Liver (tissue), 9 donors: ENCODE measurements around the gene DRG2. TPM values are rescaled to one million over a fixed set of nuclear protein-coding genes. Genes with fewer than 3 reads are reported as not detected.

Experiments
- DNase-seq: peaks from one replicate; pipeline ENCODE4 v3.0.0-alpha.2; 2017; ENCODE audit warnings: low spot score
- H3K27ac ChIP-seq, 2 donors: one replicate each; pipeline ENCODE4 v1.7.0; 2013; ENCODE audit warnings: inconsistent platforms in 2 of 2, low read length in 2 of 2, control low read depth in 1 of 2, low read depth in 1 of 2, mild to moderate bottlenecking in 1 of 2
- H3K27me3 ChIP-seq, 4 donors: one replicate each; pipeline versions ENCODE4 v1.6.1 to v1.7.0; 2013; ENCODE audit warnings: low read length in 3 of 4, inconsistent platforms in 1 of 4, mild to moderate bottlenecking in 1 of 4, moderate library complexity in 1 of 4; ENCODE audit not compliant: control insufficient read depth in 4 of 4, insufficient read depth in 4 of 4
- H3K36me3 ChIP-seq, 4 donors: one replicate each; pipeline versions ENCODE4 v1.6.1 to v1.7.0; 2013; ENCODE audit warnings: low read length in 3 of 4, mild to moderate bottlenecking in 3 of 4, low read depth in 1 of 4, moderate library complexity in 1 of 4; ENCODE audit not compliant: control insufficient read depth in 4 of 4, insufficient read depth in 3 of 4
- H3K4me1 ChIP-seq, 4 donors: one replicate each; pipeline versions ENCODE4 v1.6.1 to v1.7.0; 2013; ENCODE audit warnings: low read length in 3 of 4, mild to moderate bottlenecking in 3 of 4, moderate library complexity in 1 of 4; ENCODE audit not compliant: control insufficient read depth in 4 of 4, insufficient read depth in 4 of 4
- H3K4me3 ChIP-seq, 3 donors: one replicate each; pipeline versions ENCODE4 v1.6.1 to v1.7.0; 2013; ENCODE audit warnings: low read length in 3 of 3, control low read depth in 1 of 3, low read depth in 1 of 3, mild to moderate bottlenecking in 1 of 3
- H3K9ac ChIP-seq, 2 donors: one replicate each; pipeline ENCODE4 v1.7.0; 2013; ENCODE audit warnings: low read length in 2 of 2, mild to moderate bottlenecking in 2 of 2, moderate library complexity in 2 of 2, control low read depth in 1 of 2, low read depth in 1 of 2
- H3K9me3 ChIP-seq, 4 donors: one replicate each; pipeline versions ENCODE4 v1.6.1 to v1.7.0; 2013; ENCODE audit warnings: low read length in 3 of 4; ENCODE audit not compliant: control insufficient read depth in 4 of 4
- EGR1 ChIP-seq, 2 donors: IDR thresholded peaks; 2 replicates each; pipeline ENCODE4 v1.6.1; 2016 to 2018; ENCODE audit warnings: antibody characterized with exemption in 2 of 2, low read depth in 2 of 2
- FOXA2 ChIP-seq: IDR thresholded peaks from 2 replicates; pipeline ENCODE4 v1.6.1; 2016; ENCODE audit warnings: antibody characterized with exemption
- HNF4A ChIP-seq, 2 donors: conservative IDR thresholded peaks; 2 replicates each; pipeline ENCODE4 v1.6.1; 2016; ENCODE audit warnings: antibody characterized with exemption in 2 of 2, mild to moderate bottlenecking in 2 of 2
- JUND ChIP-seq, 2 donors: IDR thresholded peaks; 2 replicates each; pipeline ENCODE4 v1.6.1; 2016; ENCODE audit warnings: antibody characterized with exemption in 2 of 2
- RAD21 ChIP-seq, 2 donors: IDR thresholded peaks; 2 replicates each; pipeline ENCODE4 v1.6.1; 2016; ENCODE audit warnings: antibody characterized with exemption in 2 of 2, mild to moderate bottlenecking in 2 of 2
- REST ChIP-seq: IDR thresholded peaks from 2 replicates; pipeline ENCODE4 v1.6.1; 2016; ENCODE audit warnings: antibody characterized with exemption, mild to moderate bottlenecking
- RXRA ChIP-seq, 2 donors: IDR thresholded peaks; 2 replicates each; pipeline ENCODE4 v1.6.1; 2017 to 2018; ENCODE audit warnings: antibody characterized with exemption in 2 of 2, mild to moderate bottlenecking in 1 of 2
- TAF1 ChIP-seq: conservative IDR thresholded peaks from 2 replicates; pipeline ENCODE4 v1.6.1; 2016; ENCODE audit warnings: antibody characterized with exemption, mild to moderate bottlenecking
- YY1 ChIP-seq: IDR thresholded peaks from 2 replicates; pipeline ENCODE4 v1.6.1; 2016; ENCODE audit warnings: antibody characterized with exemption, mild to moderate bottlenecking
- ZBTB33 ChIP-seq: IDR thresholded peaks from 2 replicates; pipeline ENCODE4 v1.6.1; 2016; ENCODE audit warnings: antibody characterized with exemption
- WGBS: extraction: QIAGEN DNeasy Blood & Tissue Kit; methylation state at CpG from one replicate; pipeline ENCODE4 v1.1.7; 2013; 5-methylcytosine and 5-hydroxymethylcytosine counted together
- polyA plus RNA-seq, 2 donors: library from polyadenylated mRNA; stranded (reverse) in 1 of 2; unstranded in 1 of 2; fragments of 200-250 nt in 1 of 2; fragments of >200 nt in 1 of 2; fragmentation: Nextera tagmentation in 1 of 2; extraction: Ambion mirVana in 1 of 2; gene quantifications; one replicate each; pipeline versions ENCODE4 v1.2.1 to v1.2.3, GENCODE V29; 2013 to 2015
- total RNA-seq, 2 donors: library from RNA; depleted of rRNA; stranded (reverse); fragments of >200 nt; gene quantifications; one replicate each; pipeline ENCODE4 v1.2.3, GENCODE V29; 2014
- donor health status: healthy.
- donor health status: healthy.
- donor health status: healthy.
- donor health status: healthy.
- donor health status: healthy.

DRG2 gene
- total and polyA plus RNA-seq, 4 donors: 10.9 to 24.9 (median 18.6) TPM

GRCh38 chr17:18074566-18075272 lies 13.0 kb upstream of the DRG2 start:
- no peak for TF ChIP-seq ZBTB33
- TF ChIP-seq EGR1 (IDR thresholded peaks at IDR 0.05; ENCODE audit: low read depth in 2 of 2): no peak
- no peak for TF ChIP-seq REST
- no peak for TF ChIP-seq TAF1
- no peak for TF ChIP-seq JUND (IDR thresholded peaks at IDR 0.05)
- TF ChIP-seq YY1: no peak
- TF ChIP-seq RAD21 (IDR thresholded peaks at IDR 0.05): no peak
- Histone ChIP-seq H3K4me3 (no peak overlapping the region), H3K36me3 (no peaks in the 10 kb centered on the region), H3K4me1 (no peaks in the 10 kb centered on the region), H3K27me3 (no peaks in the 10 kb centered on the region), H3K9ac (no peak overlapping the region), H3K27ac (no peak overlapping the region), H3K9me3 (no peaks in the 10 kb centered on the region)
- DNase-seq: no peak
- WGBS: 86% methylated on average over 6 of the region's 6 CpGs

GRCh38 chr17:18076936-18077335 lies 10.8 kb upstream of the DRG2 start:
- Histone ChIP-seq H3K27me3 (no peaks in the 10 kb centered on the region), H3K4me1 (no peaks in the 10 kb centered on the region), H3K27ac (no peak overlapping the region), H3K9me3 (no peaks in the 10 kb centered on the region), H3K9ac (no peak overlapping the region), H3K36me3 (no peaks in the 10 kb centered on the region), H3K4me3 (no peak overlapping the region)
- DNase-seq: no peak
- TF ChIP-seq ZBTB33 (no peak), RXRA (IDR thresholded peaks at IDR 0.05) (no peak), FOXA2 (no peak)
- 84% methylated on average over 7 of the region's 7 CpGs for WGBS

GRCh38 chr17:18079543-18079942 lies 8.2 kb upstream of the DRG2 start:
- Histone ChIP-seq H3K9me3 (no peaks in the 10 kb centered on the region), H3K27ac (no peak overlapping the region), H3K36me3 (no peaks in the 10 kb centered on the region), H3K9ac (no peak overlapping the region), H3K4me3 (no peak overlapping the region), H3K27me3 (no peaks in the 10 kb centered on the region), H3K4me1 (no peaks in the 10 kb centered on the region)
- no peak for TF ChIP-seq HNF4A (conservative IDR thresholded peaks at IDR 0.05)
- 67% methylated on average over 4 of the region's 4 CpGs for WGBS
- DNase-seq: no peak
